ENCODE data around the gene SNPH. TPM values are rescaled to one million over a fixed set of nuclear protein-coding genes. Genes with fewer than 3 reads are reported as not detected.

SNPH gene
- total RNA-seq, 1 experiment from 2014 or later = 2.0 TPM

DNA sequence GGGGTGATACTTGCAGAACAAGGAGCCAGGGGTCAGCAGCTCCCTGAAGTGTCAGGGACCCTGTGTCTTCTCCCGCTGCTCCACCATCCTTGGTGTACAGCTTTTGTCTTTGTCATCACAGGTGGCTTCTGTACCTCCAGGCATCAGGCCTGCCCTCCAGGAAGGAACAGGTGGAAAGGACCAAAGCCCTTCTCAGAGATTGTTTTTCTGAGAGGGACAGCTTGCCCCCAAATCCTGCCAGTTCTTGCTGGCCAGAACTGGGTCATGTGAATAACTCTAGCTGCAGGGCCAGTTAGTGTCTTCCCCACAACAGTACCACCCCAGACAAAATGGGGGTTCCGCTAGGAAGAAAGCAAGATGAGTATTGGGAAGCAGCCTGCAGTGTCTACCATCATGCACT lies 31.4 kb downstream of the SNPH start:
- H3K27me3 Mint-ChIP-seq (ENCODE audit: unreplicated experiment) = peaks cover 8% of the 10 kb centered on the region
- CTCF ChIA-PET = no interaction called here
- no peaks in the 10 kb centered on the region for H3K9me3 Mint-ChIP-seq (ENCODE audit: low read depth, unreplicated experiment)
- H3K4me3 Mint-ChIP-seq (ENCODE audit: low read depth, unreplicated experiment) = no peak overlapping the region
- intact Hi-C loops (cut with micrococcal nuclease; ENCODE audit: unreplicated experiment) = no loop called here
- peaks cover 9% of the 10 kb centered on the region for H3K4me1 Mint-ChIP-seq (ENCODE audit: low read depth, unreplicated experiment)
- TF ChIP-seq, protein P1, sequence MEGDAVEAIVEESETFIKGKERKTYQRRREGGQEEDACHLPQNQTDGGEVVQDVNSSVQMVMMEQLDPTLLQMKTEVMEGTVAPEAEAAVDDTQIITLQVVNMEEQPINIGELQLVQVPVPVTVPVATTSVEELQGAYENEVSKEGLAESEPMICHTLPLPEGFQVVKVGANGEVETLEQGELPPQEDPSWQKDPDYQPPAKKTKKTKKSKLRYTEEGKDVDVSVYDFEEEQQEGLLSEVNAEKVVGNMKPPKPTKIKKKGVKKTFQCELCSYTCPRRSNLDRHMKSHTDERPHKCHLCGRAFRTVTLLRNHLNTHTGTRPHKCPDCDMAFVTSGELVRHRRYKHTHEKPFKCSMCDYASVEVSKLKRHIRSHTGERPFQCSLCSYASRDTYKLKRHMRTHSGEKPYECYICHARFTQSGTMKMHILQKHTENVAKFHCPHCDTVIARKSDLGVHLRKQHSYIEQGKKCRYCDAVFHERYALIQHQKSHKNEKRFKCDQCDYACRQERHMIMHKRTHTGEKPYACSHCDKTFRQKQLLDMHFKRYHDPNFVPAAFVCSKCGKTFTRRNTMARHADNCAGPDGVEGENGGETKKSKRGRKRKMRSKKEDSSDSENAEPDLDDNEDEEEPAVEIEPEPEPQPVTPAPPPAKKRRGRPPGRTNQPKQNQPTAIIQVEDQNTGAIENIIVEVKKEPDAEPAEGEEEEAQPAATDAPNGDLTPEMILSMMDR (IDR thresholded peaks at IDR 0.05; ENCODE audit: unreplicated experiment) = no peak
- H3K27ac Mint-ChIP-seq (ENCODE audit: unreplicated experiment) = no peak overlapping the region
- BruUV-seq (replicated peaks) = no TSS peak
- peaks cover 12% of the 10 kb centered on the region for H3K36me3 Mint-ChIP-seq (ENCODE audit: insufficient read depth, unreplicated experiment)
- no peak for DNase-seq

DNA sequence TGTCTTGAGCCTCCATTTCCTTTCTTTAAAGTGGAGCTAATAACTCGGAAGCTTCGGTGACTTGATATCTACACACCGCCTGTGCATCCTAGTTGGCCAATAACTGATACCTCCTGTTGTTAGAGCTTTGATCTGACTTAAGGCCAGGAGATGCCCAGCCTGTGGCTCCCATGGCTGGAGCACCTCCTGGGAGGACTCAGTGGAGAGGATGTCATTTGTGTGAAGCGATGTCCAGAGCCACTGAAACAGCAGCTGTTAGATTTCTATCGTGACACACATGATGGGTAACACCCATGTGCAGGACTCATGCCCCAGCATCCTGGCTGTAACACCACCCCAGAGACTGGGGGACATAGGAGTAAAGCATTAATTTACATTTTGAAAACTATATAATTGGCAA lies 32.1 kb downstream of the SNPH start:
- intact Hi-C loops (cut with micrococcal nuclease; ENCODE audit: unreplicated experiment) = no loop called here
- Mint-ChIP-seq H3K9me3 (ENCODE audit: low read depth, unreplicated experiment) (no peaks in the 10 kb centered on the region), H3K4me3 (ENCODE audit: low read depth, unreplicated experiment) (no peak overlapping the region), H3K36me3 (ENCODE audit: insufficient read depth, unreplicated experiment) (peaks cover 8% of the 10 kb centered on the region), H3K27me3 (ENCODE audit: unreplicated experiment) (peaks cover 1% of the 10 kb centered on the region), H3K27ac (ENCODE audit: unreplicated experiment) (no peak overlapping the region), H3K4me1 (ENCODE audit: low read depth, unreplicated experiment) (peaks cover 9% of the 10 kb centered on the region)
- TF ChIP-seq, protein P1 (IDR thresholded peaks at IDR 0.05; ENCODE audit: unreplicated experiment) = no peak
- DNase-seq = no peak
- BruUV-seq (replicated peaks) = no TSS peak
- CTCF ChIA-PET = no interaction called here

GRCh38 chr20:1298888-1299511 lies 32.9 kb downstream of the SNPH start:
- no peaks in the 10 kb centered on the region for H3K9me3 Mint-ChIP-seq (ENCODE audit: low read depth, unreplicated experiment)
- intact Hi-C loops (cut with micrococcal nuclease; ENCODE audit: unreplicated experiment) = no loop called here
- H3K27me3 Mint-ChIP-seq (ENCODE audit: unreplicated experiment) = no peaks in the 10 kb centered on the region
- TF ChIP-seq, protein P1 (IDR thresholded peaks at IDR 0.05; ENCODE audit: unreplicated experiment) = no peak
- no peak overlapping the region for H3K27ac Mint-ChIP-seq (ENCODE audit: unreplicated experiment)
- H3K4me3 Mint-ChIP-seq (ENCODE audit: low read depth, unreplicated experiment) = no peak overlapping the region
- CTCF ChIA-PET = no interaction called here
- H3K4me1 Mint-ChIP-seq (ENCODE audit: low read depth, unreplicated experiment) = peaks cover 9% of the 10 kb centered on the region
- DNase-seq = no peak
- peaks cover 8% of the 10 kb centered on the region for H3K36me3 Mint-ChIP-seq (ENCODE audit: insufficient read depth, unreplicated experiment)
- no TSS peak for BruUV-seq (replicated peaks)

DNA sequence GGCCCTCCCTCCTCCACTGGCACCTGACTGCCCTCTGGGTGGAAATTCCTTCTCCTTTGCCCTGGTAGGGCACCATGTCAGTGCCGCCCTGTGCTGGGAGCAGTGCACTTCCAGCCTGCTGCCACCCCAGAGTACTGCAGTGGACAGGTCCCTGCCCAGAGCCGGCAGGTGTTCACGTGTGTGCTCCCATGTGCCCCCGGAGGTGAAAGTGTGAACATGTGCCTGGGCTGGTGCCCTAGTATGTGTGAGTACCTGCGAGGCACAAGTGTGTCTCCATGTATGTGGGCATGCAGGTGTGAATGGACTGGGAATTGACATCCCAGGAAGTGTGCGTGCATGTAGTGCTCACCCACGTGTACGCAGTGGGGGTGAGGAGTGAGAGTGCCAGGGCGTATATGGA lies 33.4 kb downstream of the SNPH start:
- intact Hi-C loops (cut with micrococcal nuclease; ENCODE audit: unreplicated experiment) = no loop called here
- TF ChIP-seq, protein P1 (IDR thresholded peaks at IDR 0.05; ENCODE audit: unreplicated experiment) = no peak
- DNase-seq = peak; percentile 40
- H3K4me3 Mint-ChIP-seq (ENCODE audit: low read depth, unreplicated experiment) = no peak overlapping the region
- CTCF ChIA-PET = no interaction called here
- H3K27ac Mint-ChIP-seq (ENCODE audit: unreplicated experiment) = no peak overlapping the region
- H3K36me3 Mint-ChIP-seq (ENCODE audit: insufficient read depth, unreplicated experiment) = peaks cover 8% of the 10 kb centered on the region
- H3K4me1 Mint-ChIP-seq (ENCODE audit: low read depth, unreplicated experiment) = peaks cover 9% of the 10 kb centered on the region
- no peaks in the 10 kb centered on the region for H3K27me3 Mint-ChIP-seq (ENCODE audit: unreplicated experiment)
- no peaks in the 10 kb centered on the region for H3K9me3 Mint-ChIP-seq (ENCODE audit: low read depth, unreplicated experiment)
- BruUV-seq (replicated peaks) = no TSS peak

Data from Calu3 (cell line).